ENCODE results near the gene HOGA1.

GRCh38 chr10:97589479-97589878 is 5.3 kb downstream of the HOGA1 start, which contains the start of gene C10orf62:
- TF ChIP-seq CTCF (conservative IDR thresholded peaks at IDR 0.05 in 1 of 2, IDR thresholded peaks at IDR 0.05 in 1 of 2; ENCODE audit: low read depth in 1 of 2, low read length in 2 of 2) (no peak), EZH2 (IDR thresholded peaks at IDR 0.05; ENCODE audit: low read length, missing control alignments) (no peak)
